Stimulated activated CD8-positive, alpha-beta memory T cell treated with anti-CD3 and anti-CD28 coated beads, Interleukin-15, amount 100 ng/mL, for 4 hours (primary cell): ENCODE results near the gene GPRIN1.
"Not testable (repeated sequence)": the region's sequence is repeated elsewhere in the genome, so short reads cannot be mapped to it uniquely, and the experiment has no call there.

ENCODE experiments used
- DNase-seq, 2 donors: peaks; one replicate each; pipeline ENCODE4 v3.0.0-alpha.2; 2020; ENCODE audit warnings: low read depth in 2 of 2

GPRIN1 gene

GRCh38 chr5:176624938-176625337 lies 15.0 kb upstream of the GPRIN1 start:
- DNase-seq: no peak

- DNase-seq: no peak
These were observed 14.2 kb upstream of the GPRIN1 start for GRCh38 chr5:176624142-176624541.

- no peak for DNase-seq
These were observed 11.7 kb upstream of the GPRIN1 start for GRCh38 chr5:176621661-176622079.

- DNase-seq: no peak
These were observed 10.5 kb upstream of the GPRIN1 start for GRCh38 chr5:176620333-176620981.

GRCh38 chr5:176619569-176620332 lies 9.8 kb upstream of the GPRIN1 start:
- DNase-seq: no peak

GRCh38 chr5:176619203-176619568 lies 9.2 kb upstream of the GPRIN1 start:
- DNase-seq: peak; percentile 60 to 71

GRCh38 chr5:176618783-176619182 lies 8.8 kb upstream of the GPRIN1 start:
- no peak for DNase-seq

GRCh38 chr5:176616511-176616910 lies 6.6 kb upstream of the GPRIN1 start:
- DNase-seq: no peak

GRCh38 chr5:176614805-176615478 lies 5.0 kb upstream of the GPRIN1 start:
- no peak for DNase-seq

- DNase-seq: no peak
These were observed 2.9 kb upstream of the GPRIN1 start for GRCh38 chr5:176612855-176613254.

- no peak for DNase-seq
These were observed 2.1 kb upstream of the GPRIN1 start for GRCh38 chr5:176612008-176612407.

GRCh38 chr5:176611435-176611834 lies 1.5 kb upstream of the GPRIN1 start:
- no peak for DNase-seq

- DNase-seq: no peak
These were observed 448 bp upstream of the GPRIN1 start for GRCh38 chr5:176610435-176610773.

GRCh38 chr5:176608937-176609723 lies 826 bp downstream of the GPRIN1 start:
- no peak for DNase-seq

GRCh38 chr5:176608142-176608705 lies 1.7 kb downstream of the GPRIN1 start:
- DNase-seq: no peak

GRCh38 chr5:176606875-176607274 lies 3.1 kb downstream of the GPRIN1 start:
- DNase-seq: no peak

GRCh38 chr5:176606032-176606431 lies 3.9 kb downstream of the GPRIN1 start:
- no peak for DNase-seq

- no peak for DNase-seq
These were observed 6.9 kb downstream of the GPRIN1 start for GRCh38 chr5:176603091-176603490.

- no peak for DNase-seq
These were observed 8.0 kb downstream of the GPRIN1 start for GRCh38 chr5:176601901-176602482.

GRCh38 chr5:176599749-176600430 lies 10.1 kb downstream of the GPRIN1 start:
- not testable (repeated sequence) for DNase-seq
